ENCODE data around the gene DENND1A. TPM values are rescaled to one million over a fixed set of nuclear protein-coding genes. Genes with fewer than 3 reads are reported as not detected.

Gene DENND1A
- total RNA-seq, 1 experiment from 2014 or later = 13.0 TPM

GRCh38 chr9:123649909-123650308, 280.0 kb downstream of the DENND1A start:
- no peak for DNase-seq
- no peak overlapping the region for H3K27ac Mint-ChIP-seq (ENCODE audit: unreplicated experiment)
- no peaks in the 10 kb centered on the region for H3K9me3 Mint-ChIP-seq (ENCODE audit: low read depth, unreplicated experiment)
- no peak overlapping the region for H3K4me3 Mint-ChIP-seq (ENCODE audit: low read depth, unreplicated experiment)
- H3K27me3 Mint-ChIP-seq (ENCODE audit: unreplicated experiment) = no peaks in the 10 kb centered on the region
- no peaks in the 10 kb centered on the region for H3K36me3 Mint-ChIP-seq (ENCODE audit: insufficient read depth, unreplicated experiment)
- CTCF ChIA-PET = no interaction called here
- TF ChIP-seq CTCF (IDR thresholded peaks at IDR 0.05; ENCODE audit: unreplicated experiment) = no peak
- no TSS peak for BruUV-seq (replicated peaks)
- intact Hi-C loops (cut with micrococcal nuclease; ENCODE audit: unreplicated experiment) = no loop called here
- no peaks in the 10 kb centered on the region for H3K4me1 Mint-ChIP-seq (ENCODE audit: low read depth, unreplicated experiment)

GRCh38 chr9:123647145-123647544, 282.8 kb downstream of the DENND1A start:
- TF ChIP-seq CTCF (IDR thresholded peaks at IDR 0.05; ENCODE audit: unreplicated experiment) = no peak
- Mint-ChIP-seq H3K27me3 (ENCODE audit: unreplicated experiment) (no peaks in the 10 kb centered on the region), H3K4me1 (ENCODE audit: low read depth, unreplicated experiment) (no peaks in the 10 kb centered on the region), H3K4me3 (ENCODE audit: low read depth, unreplicated experiment) (no peak overlapping the region), H3K9me3 (ENCODE audit: low read depth, unreplicated experiment) (no peaks in the 10 kb centered on the region), H3K27ac (ENCODE audit: unreplicated experiment) (no peak overlapping the region), H3K36me3 (ENCODE audit: insufficient read depth, unreplicated experiment) (no peaks in the 10 kb centered on the region)
- no peak for DNase-seq
- BruUV-seq (replicated peaks) = no TSS peak
- intact Hi-C loops (cut with micrococcal nuclease; ENCODE audit: unreplicated experiment) = no loop called here
- CTCF ChIA-PET = no interaction called here

- Mint-ChIP-seq H3K36me3 (ENCODE audit: insufficient read depth, unreplicated experiment) (no peaks in the 10 kb centered on the region), H3K4me1 (ENCODE audit: low read depth, unreplicated experiment) (no peaks in the 10 kb centered on the region), H3K4me3 (ENCODE audit: low read depth, unreplicated experiment) (no peak overlapping the region), H3K9me3 (ENCODE audit: low read depth, unreplicated experiment) (no peaks in the 10 kb centered on the region), H3K27ac (ENCODE audit: unreplicated experiment) (no peak overlapping the region), H3K27me3 (ENCODE audit: unreplicated experiment) (no peaks in the 10 kb centered on the region)
- no TSS peak for BruUV-seq (replicated peaks)
- intact Hi-C loops (cut with micrococcal nuclease; ENCODE audit: unreplicated experiment) = no loop called here
- TF ChIP-seq CTCF (IDR thresholded peaks at IDR 0.05; ENCODE audit: unreplicated experiment) = no peak
- CTCF ChIA-PET = no interaction called here
- DNase-seq = no peak
Measured at GRCh38 chr9:123645762-123646161, 284.2 kb downstream of the DENND1A start.

- H3K4me1 Mint-ChIP-seq (ENCODE audit: low read depth, unreplicated experiment) = no peaks in the 10 kb centered on the region
- H3K36me3 Mint-ChIP-seq (ENCODE audit: insufficient read depth, unreplicated experiment) = no peaks in the 10 kb centered on the region
- no peak for DNase-seq
- no TSS peak for BruUV-seq (replicated peaks)
- H3K27ac Mint-ChIP-seq (ENCODE audit: unreplicated experiment) = no peak overlapping the region
- no peaks in the 10 kb centered on the region for H3K27me3 Mint-ChIP-seq (ENCODE audit: unreplicated experiment)
- intact Hi-C loops (cut with micrococcal nuclease; ENCODE audit: unreplicated experiment) = no loop called here
- H3K4me3 Mint-ChIP-seq (ENCODE audit: low read depth, unreplicated experiment) = no peak overlapping the region
- H3K9me3 Mint-ChIP-seq (ENCODE audit: low read depth, unreplicated experiment) = no peaks in the 10 kb centered on the region
- CTCF ChIA-PET = no interaction called here
- no peak for TF ChIP-seq CTCF (IDR thresholded peaks at IDR 0.05; ENCODE audit: unreplicated experiment)
Measured at GRCh38 chr9:123645126-123645525, 284.8 kb downstream of the DENND1A start.

GRCh38 chr9:123643518-123643917, 286.4 kb downstream of the DENND1A start:
- BruUV-seq (replicated peaks) = no TSS peak
- no peak for DNase-seq
- Mint-ChIP-seq H3K36me3 (ENCODE audit: insufficient read depth, unreplicated experiment) (no peaks in the 10 kb centered on the region), H3K4me1 (ENCODE audit: low read depth, unreplicated experiment) (no peaks in the 10 kb centered on the region), H3K9me3 (ENCODE audit: low read depth, unreplicated experiment) (no peaks in the 10 kb centered on the region), H3K27ac (ENCODE audit: unreplicated experiment) (no peak overlapping the region), H3K27me3 (ENCODE audit: unreplicated experiment) (no peaks in the 10 kb centered on the region), H3K4me3 (ENCODE audit: low read depth, unreplicated experiment) (no peak overlapping the region)
- intact Hi-C loops (cut with micrococcal nuclease; ENCODE audit: unreplicated experiment) = no loop called here
- TF ChIP-seq CTCF (IDR thresholded peaks at IDR 0.05; ENCODE audit: unreplicated experiment) = no peak
- CTCF ChIA-PET = no interaction called here

Data from Calu3 (cell line).